Calu3 (cell line): ENCODE data around the gene ANGPTL8. TPM values are rescaled to one million over a fixed set of nuclear protein-coding genes. Genes with fewer than 3 reads are reported as not detected.

ENCODE experiments used
- BruUV-seq: library from RNA; stranded (reverse); fragments of 400-500 nt; replicated peaks from 2 replicates; lab custom pipeline; 2021; lab: Mats Ljungman, UMichigan
- CTCF ChIA-PET: fragments of 300-600 bp; sonication (Branson Sonifier 250); formaldehyde crosslinking; loops from one replicate; lab custom pipeline; 2022; ENCODE audit warnings: antibody characterized with exemption; lab: Charles Lee
- DNase-seq: peaks from one replicate; pipeline ENCODE4 v3.0.0; 2022
- H3K27ac Mint-ChIP-seq: one replicate; pipeline ENCODE4 v1.8.0; 2022; ENCODE audit warnings: mixed read lengths; ENCODE audit not compliant: unreplicated experiment
- H3K27me3 Mint-ChIP-seq: one replicate; pipeline ENCODE4 v1.8.0; 2022; ENCODE audit warnings: mixed read lengths; ENCODE audit not compliant: unreplicated experiment
- H3K36me3 Mint-ChIP-seq: one replicate; pipeline ENCODE4 v1.8.0; 2022; ENCODE audit warnings: mild to moderate bottlenecking, moderate library complexity, mixed read lengths; ENCODE audit not compliant: insufficient read depth, unreplicated experiment
- H3K4me1 Mint-ChIP-seq: one replicate; pipeline ENCODE4 v1.8.0; 2022; ENCODE audit warnings: mild to moderate bottlenecking, low read depth, mixed read lengths; ENCODE audit not compliant: unreplicated experiment
- H3K4me3 Mint-ChIP-seq: one replicate; pipeline ENCODE4 v1.8.0; 2022; ENCODE audit warnings: mild to moderate bottlenecking, low read depth, moderate library complexity, mixed read lengths; ENCODE audit not compliant: unreplicated experiment
- H3K9me3 Mint-ChIP-seq: one replicate; pipeline ENCODE4 v1.8.0; 2022; ENCODE audit warnings: low read depth, mixed read lengths; ENCODE audit not compliant: unreplicated experiment
- CTCF ChIP-seq: fragments of 200-600 bp; IDR thresholded peaks from one replicate; pipeline ENCODE4 v1.8.0; 2022; ENCODE audit warnings: antibody characterized with exemption; ENCODE audit not compliant: unreplicated experiment
- intact Hi-C: fragments of 100-400 bp; cut with micrococcal nuclease; formaldehyde crosslinking; loops from one replicate; pipeline ENCODE4 v1.10.0; 2022; ENCODE audit not compliant: unreplicated experiment
- total RNA-seq: library from RNA; stranded (reverse); gene quantifications from 2 replicates; pipeline ENCODE4 v1.2.3, GENCODE V29; 2022

ANGPTL8 gene
- total RNA-seq, 1 experiment from 2014 or later: not detected

DNA sequence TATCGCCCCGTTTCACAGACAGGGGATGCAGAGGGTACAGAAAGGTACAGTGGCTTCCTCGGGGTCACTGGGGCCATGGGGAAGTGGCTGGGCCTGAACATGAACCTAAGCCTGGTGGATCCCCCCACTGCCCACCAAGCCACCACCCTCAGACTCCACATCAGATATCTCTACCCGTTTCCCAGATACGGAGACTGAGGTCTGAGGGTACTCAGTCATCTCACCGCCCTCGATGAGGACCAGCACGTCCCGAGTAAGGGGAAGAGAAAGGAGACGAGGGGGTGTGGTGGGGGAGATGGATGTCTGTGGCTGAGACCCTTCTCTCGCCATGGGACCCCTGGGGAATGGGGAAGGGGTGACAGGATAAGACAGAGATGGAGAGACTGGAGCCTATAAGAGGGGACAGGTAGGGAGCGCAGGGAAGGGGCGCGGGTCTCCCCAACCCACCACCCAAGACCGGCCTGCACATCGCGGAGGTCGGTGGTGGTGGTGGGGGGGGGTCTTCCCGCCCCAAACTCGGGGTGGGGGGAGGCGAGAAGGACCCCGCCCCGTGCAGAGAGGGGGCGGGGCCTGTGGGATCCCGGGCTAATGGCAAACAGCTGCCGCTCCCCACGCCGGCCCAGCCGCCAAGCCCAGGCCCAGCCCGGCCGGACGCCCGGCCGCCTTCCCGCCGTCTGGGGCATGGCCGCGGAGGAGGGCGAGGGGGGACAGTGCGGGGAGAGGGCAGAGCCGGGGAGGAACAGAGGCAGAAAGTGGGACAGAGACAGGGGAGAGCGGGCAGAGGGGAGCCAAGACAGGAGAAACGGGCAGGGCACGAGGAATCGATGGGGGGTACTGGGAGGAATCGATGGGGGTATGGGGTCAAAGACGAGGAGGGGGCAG, 42.8 kb upstream of the ANGPTL8 start:
- DNase-seq: peak; percentile 18
- intact Hi-C loops: no loop called here
- H3K27ac Mint-ChIP-seq: no peak overlapping the region
- peaks cover 11% of the 10 kb centered on the region for H3K36me3 Mint-ChIP-seq
- BruUV-seq: TSS peak; percentile 37
- no peaks in the 10 kb centered on the region for H3K9me3 Mint-ChIP-seq
- no peaks in the 10 kb centered on the region for H3K27me3 Mint-ChIP-seq
- no peak for TF ChIP-seq CTCF
- H3K4me1 Mint-ChIP-seq: no peaks in the 10 kb centered on the region
- CTCF ChIA-PET: interaction anchor here (0.6 to 1.5 kb wide), 2 partner anchors 59 to 185 kb away, joined by 3 to 7 read pairs; no protein-coding TSS in a partner anchor
- H3K4me3 Mint-ChIP-seq: peak overlapping the region; percentile 66

- BruUV-seq: no TSS peak
- H3K4me3 Mint-ChIP-seq: peak within 1 kb of the TSS; percentile 66
Observed at GRCh38 chr19:11197291-11198174, 41.9 kb upstream of the ANGPTL8 start, which contains the start of gene KANK2. Gene KANK2 (minus strand): TSS chr19:11197545. CDS start chr19:11194511, 3,034 bp downstream.

GRCh38 chr19:11198175-11198534, 41.3 kb upstream of the ANGPTL8 start:
- Mint-ChIP-seq H3K4me3 (peak overlapping the region; percentile 66), H3K36me3 (peaks cover 11% of the 10 kb centered on the region), H3K27ac (no peak overlapping the region), H3K4me1 (peaks cover 5% of the 10 kb centered on the region), H3K27me3 (no peaks in the 10 kb centered on the region), H3K9me3 (no peaks in the 10 kb centered on the region)
- CTCF ChIA-PET: interaction anchor here (1.1 to 1.5 kb wide), 2 partner anchors 55 to 183 kb away, joined by 3 read pairs; no protein-coding TSS in a partner anchor
- BruUV-seq: no TSS peak
- DNase-seq: no peak
- intact Hi-C loops: no loop called here
- TF ChIP-seq CTCF: no peak

More at GRCh38 chr19:11197291-11198174, 41.9 kb upstream of the ANGPTL8 start, which contains the start of gene KANK2:
- Mint-ChIP-seq H3K27ac (no peak within 1 kb of the TSS), H3K36me3 (peaks cover 11% of the 10 kb centered on the region), H3K9me3 (no peaks in the 10 kb centered on the region), H3K4me1 (no peaks in the 10 kb centered on the region), H3K27me3 (no peaks in the 10 kb centered on the region)
- no peak for TF ChIP-seq CTCF
- CTCF ChIA-PET: interaction anchor here (0.6 to 1.5 kb wide), 2 partner anchors 184 to 256 kb away, joined by 3 to 5 read pairs; no protein-coding TSS in a partner anchor
- intact Hi-C loops: no loop called here
- peak; percentile 89 for DNase-seq

GRCh38 chr19:11198769-11199424, 40.5 kb upstream of the ANGPTL8 start:
- BruUV-seq: TSS peak; percentile 30

More at GRCh38 chr19:11198769-11199424, 40.5 kb upstream of the ANGPTL8 start:
- H3K9me3 Mint-ChIP-seq: no peaks in the 10 kb centered on the region
- H3K36me3 Mint-ChIP-seq: peaks cover 16% of the 10 kb centered on the region
- intact Hi-C loops: no loop called here
- no peak for TF ChIP-seq CTCF
- no peak overlapping the region for H3K27ac Mint-ChIP-seq
- no peaks in the 10 kb centered on the region for H3K27me3 Mint-ChIP-seq
- CTCF ChIA-PET: interaction anchor here (1.1 kb wide), 1 partner anchor 56 kb away, joined by 3 read pairs; no protein-coding TSS in a partner anchor
- H3K4me3 Mint-ChIP-seq: no peak overlapping the region
- no peak for DNase-seq
- peaks cover 12% of the 10 kb centered on the region for H3K4me1 Mint-ChIP-seq
